A673 (cell line): Measurements from ENCODE around the gene NKD2.

Source experiments
- EZH2 ChIP-seq: fragments of 200-600 bp; sonication (generic); IDR thresholded peaks from 2 replicates; pipeline ENCODE4 v1.6.1; 2017; ENCODE audit warnings: borderline replicate concordance, low read depth, mild to moderate bottlenecking, mixed read lengths, antibody characterized with exemption, low read length; ENCODE audit not compliant: poor library complexity, severe bottlenecking
- TF ChIP-seq, protein P1 (sequence below): fragments of 300-800, 200-600 bp; sonication (generic); conservative IDR thresholded peaks from 2 replicates; pipeline ENCODE4 v1.5.1; 2017; ENCODE audit warnings: low read depth, mild to moderate bottlenecking, antibody characterized with exemption, low read length, moderate library complexity, mixed read lengths

DNA sequence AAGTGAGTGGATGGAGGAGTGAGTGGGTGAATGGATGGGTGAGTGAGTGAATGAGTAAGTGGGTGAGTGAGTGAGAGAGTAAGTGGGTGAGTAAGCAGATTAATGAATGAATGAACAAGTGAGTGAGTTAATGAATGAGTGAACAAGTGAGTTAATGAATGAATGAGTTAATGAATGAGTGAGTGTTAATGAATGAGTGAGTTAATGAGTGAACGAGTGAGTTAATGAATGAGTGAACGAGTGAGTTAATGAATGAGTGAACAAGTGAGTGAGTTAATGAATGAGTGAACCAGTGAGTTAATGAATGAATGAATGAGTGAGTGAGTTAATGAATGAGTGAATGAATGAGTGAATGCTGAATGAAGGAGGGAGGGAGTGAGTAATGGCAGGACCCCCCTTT lies 26.4 kb downstream of the NKD2 start:
- TF ChIP-seq, protein P1, sequence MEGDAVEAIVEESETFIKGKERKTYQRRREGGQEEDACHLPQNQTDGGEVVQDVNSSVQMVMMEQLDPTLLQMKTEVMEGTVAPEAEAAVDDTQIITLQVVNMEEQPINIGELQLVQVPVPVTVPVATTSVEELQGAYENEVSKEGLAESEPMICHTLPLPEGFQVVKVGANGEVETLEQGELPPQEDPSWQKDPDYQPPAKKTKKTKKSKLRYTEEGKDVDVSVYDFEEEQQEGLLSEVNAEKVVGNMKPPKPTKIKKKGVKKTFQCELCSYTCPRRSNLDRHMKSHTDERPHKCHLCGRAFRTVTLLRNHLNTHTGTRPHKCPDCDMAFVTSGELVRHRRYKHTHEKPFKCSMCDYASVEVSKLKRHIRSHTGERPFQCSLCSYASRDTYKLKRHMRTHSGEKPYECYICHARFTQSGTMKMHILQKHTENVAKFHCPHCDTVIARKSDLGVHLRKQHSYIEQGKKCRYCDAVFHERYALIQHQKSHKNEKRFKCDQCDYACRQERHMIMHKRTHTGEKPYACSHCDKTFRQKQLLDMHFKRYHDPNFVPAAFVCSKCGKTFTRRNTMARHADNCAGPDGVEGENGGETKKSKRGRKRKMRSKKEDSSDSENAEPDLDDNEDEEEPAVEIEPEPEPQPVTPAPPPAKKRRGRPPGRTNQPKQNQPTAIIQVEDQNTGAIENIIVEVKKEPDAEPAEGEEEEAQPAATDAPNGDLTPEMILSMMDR: no peak
- no peak for TF ChIP-seq EZH2
